H1 (cell line): ENCODE results near the gene SLC1A2. TPM values are rescaled to one million over a fixed set of nuclear protein-coding genes. Genes with fewer than 3 reads are reported as not detected.

Source experiments
- CTCF ChIA-PET: fragments of 300-600 bp; sonication (Branson Sonifier 250); formaldehyde crosslinking; loops from one replicate; lab custom pipeline; 2021; ENCODE audit not compliant: partially characterized antibody; lab: Charles Lee
- POLR2A ChIA-PET: fragments of 300-600 bp; sonication (Branson Sonifier 250); formaldehyde crosslinking; loops from one replicate; lab custom pipeline; 2021; ENCODE audit warnings: inconsistent platforms; ENCODE audit not compliant: partially characterized antibody; lab: Charles Lee
- DNase-seq, 2 experiments: peaks; one replicate each; pipeline versions ENCODE4 v3.0.0 to v3.0.0-alpha.2; 2010 to 2022; ENCODE audit warnings: low spot score in 2 of 2, low read depth in 1 of 2, mixed read lengths in 1 of 2
- FAIRE-seq: peaks from 2 replicates; lab custom pipeline; 2011; peaks lifted over from hg19 to GRCh38; lab: Jason Lieb, UNC
- H2AFZ ChIP-seq: 2 replicates; pipeline ENCODE4 v1.8.1; 2012; ENCODE audit warnings: low read length, inconsistent platforms
- H2AK5ac ChIP-seq: 2 replicates; pipeline ENCODE4 v1.6.1; 2013; ENCODE audit warnings: low read depth, low read length
- H2BK120ac ChIP-seq: replicated peaks from 2 replicates; pipeline ENCODE3; 2013; ENCODE audit warnings: low read depth, low read length, inconsistent platforms
- H2BK12ac ChIP-seq: 2 replicates; pipeline ENCODE4 v1.6.1; 2013; ENCODE audit warnings: low read depth, low read length
- H2BK15ac ChIP-seq: 2 replicates; pipeline ENCODE4 v1.6.1; 2013; ENCODE audit warnings: low read length
- H2BK20ac ChIP-seq: 2 replicates; pipeline ENCODE4 v1.6.1; 2013; ENCODE audit warnings: low read length
- H2BK5ac ChIP-seq: 2 replicates; pipeline ENCODE4 v1.6.1; 2013; ENCODE audit warnings: low read depth, low read length
- H3K14ac ChIP-seq: 2 replicates; pipeline ENCODE4 v1.6.1; 2013; ENCODE audit warnings: inconsistent platforms; ENCODE audit not compliant: insufficient read length
- H3K18ac ChIP-seq: 2 replicates; pipeline ENCODE4 v1.6.1; 2013; ENCODE audit warnings: low read length; ENCODE audit errors: extremely low read depth
- H3K23ac ChIP-seq: 2 replicates; pipeline ENCODE4 v1.6.1; 2013; ENCODE audit warnings: inconsistent platforms; ENCODE audit not compliant: insufficient read length
- H3K23me2 ChIP-seq: 2 replicates; pipeline ENCODE4 v1.6.1; 2013; ENCODE audit warnings: low read depth, low read length
- H3K27ac ChIP-seq: 2 replicates; pipeline ENCODE4 v1.6.1; 2011; ENCODE audit warnings: low read depth, low read length, inconsistent platforms
- H3K27me3 ChIP-seq, 4 experiments: replicated peaks in 1 of 4; 1 replicate in 1 of 4; 2 replicates in 3 of 4; pipeline versions ENCODE4 v1.6.1 to v1.8.1; 2011 to 2013; ENCODE audit warnings: low read length in 3 of 4, mild to moderate bottlenecking in 3 of 4, inconsistent platforms in 2 of 4, mixed read lengths in 2 of 4, moderate library complexity in 1 of 4; ENCODE audit not compliant: control insufficient read depth in 3 of 4, insufficient read depth in 3 of 4; ENCODE audit errors: extremely low read depth in 1 of 4
- H3K36me3 ChIP-seq, 4 experiments: 2 replicates each; pipeline versions ENCODE4 v1.6.1 to v1.8.1; 2011 to 2013; ENCODE audit warnings: mild to moderate bottlenecking in 4 of 4, low read length in 3 of 4, moderate library complexity in 2 of 4, control low read depth in 1 of 4, inconsistent platforms in 1 of 4; ENCODE audit not compliant: insufficient read depth in 4 of 4, control insufficient read depth in 2 of 4
- H3K4ac ChIP-seq: replicated peaks from 2 replicates; pipeline ENCODE3; 2013; ENCODE audit warnings: low read length, low read depth, mixed read lengths, inconsistent platforms; ENCODE audit not compliant: insufficient read length
- H3K4me1 ChIP-seq, 4 experiments: replicated peaks in 1 of 4; 1 replicate in 1 of 4; 2 replicates in 3 of 4; pipeline versions ENCODE4 v1.6.1 to v1.8.1; 2011 to 2013; ENCODE audit warnings: low read length in 3 of 4, inconsistent platforms in 2 of 4, mixed read lengths in 1 of 4; ENCODE audit not compliant: insufficient read depth in 4 of 4, control insufficient read depth in 3 of 4
- H3K4me2 ChIP-seq, 2 experiments: 2 replicates each; pipeline versions ENCODE4 v1.6.1 to v1.8.1; 2011 to 2013; ENCODE audit warnings: low read depth in 2 of 2, low read length in 2 of 2, control low read depth in 1 of 2, inconsistent platforms in 1 of 2, mild to moderate bottlenecking in 1 of 2; ENCODE audit not compliant: insufficient read depth in 1 of 2
- H3K4me3 ChIP-seq, 4 experiments: fragments of 200-600, 300-600 bp in 1 of 4; sonication (generic), shearing (Covaris generic), sonication (Bioruptor Twin) in 1 of 4; 2 replicates each; pipeline versions ENCODE4 v1.5.1 to v1.8.1; 2011 to 2016; ENCODE audit warnings: low read length in 4 of 4, low read depth in 3 of 4, control low read depth in 2 of 4, inconsistent platforms in 2 of 4, mild to moderate bottlenecking in 2 of 4, mixed read lengths in 1 of 4, moderate library complexity in 1 of 4; ENCODE audit not compliant: insufficient read depth in 2 of 4; ENCODE audit errors: extremely low read depth in 1 of 4
- H3K56ac ChIP-seq: replicated peaks from 2 replicates; pipeline ENCODE3; 2013; ENCODE audit warnings: low read depth, mild to moderate bottlenecking, mixed read lengths, low read length, inconsistent platforms; ENCODE audit not compliant: insufficient read length
- H3K79me1 ChIP-seq: 2 replicates; pipeline ENCODE4 v1.6.1; 2013; ENCODE audit warnings: low read depth, low read length, control low read depth
- H3K79me2 ChIP-seq, 2 experiments: 2 replicates each; pipeline versions ENCODE4 v1.6.1 to v1.8.1; 2012 to 2013; ENCODE audit warnings: low read length in 2 of 2, mild to moderate bottlenecking in 2 of 2, inconsistent platforms in 1 of 2; ENCODE audit not compliant: insufficient read depth in 2 of 2, control insufficient read depth in 1 of 2
- H3K9ac ChIP-seq, 4 experiments: replicated peaks in 1 of 4; 1 replicate in 1 of 4; 2 replicates in 3 of 4; pipeline versions ENCODE4 v1.6.1 to v1.8.1; 2011 to 2013; ENCODE audit warnings: low read depth in 3 of 4, low read length in 3 of 4, control low read depth in 2 of 4, mild to moderate bottlenecking in 2 of 4, moderate library complexity in 2 of 4, inconsistent platforms in 1 of 4; ENCODE audit errors: extremely low read depth in 1 of 4
- H3K9me3 ChIP-seq, 2 experiments: 2 replicates each; pipeline versions ENCODE4 v1.6.1 to v1.8.1; 2012 to 2013; ENCODE audit warnings: mild to moderate bottlenecking in 2 of 2, moderate library complexity in 2 of 2, control low read depth in 1 of 2, inconsistent platforms in 1 of 2, low read depth in 1 of 2, low read length in 1 of 2, mixed read lengths in 1 of 2; ENCODE audit not compliant: insufficient read depth in 2 of 2
- H4K20me1 ChIP-seq, 2 experiments: replicated peaks in 1 of 2; 2 replicates each; pipeline versions ENCODE3 to v1.8.1; 2011 to 2013; ENCODE audit warnings: inconsistent platforms in 2 of 2, low read length in 2 of 2, mild to moderate bottlenecking in 1 of 2; ENCODE audit not compliant: insufficient read depth in 2 of 2, control insufficient read depth in 1 of 2
- H4K5ac ChIP-seq: 2 replicates; pipeline ENCODE4 v1.6.1; 2013; ENCODE audit warnings: low read length, low read depth, mixed read lengths, inconsistent platforms; ENCODE audit not compliant: insufficient read length
- H4K8ac ChIP-seq: 2 replicates; pipeline ENCODE4 v1.8.0; 2013; ENCODE audit warnings: mild to moderate bottlenecking, moderate library complexity, low read length, inconsistent platforms; ENCODE audit not compliant: insufficient read depth; ENCODE audit errors: extremely low read depth
- H4K91ac ChIP-seq: replicated peaks from 2 replicates; pipeline ENCODE3; 2013; ENCODE audit warnings: low read length, mixed read lengths, inconsistent platforms; ENCODE audit not compliant: insufficient read length
- BCL11A ChIP-seq, 2 experiments: IDR thresholded peaks; one replicate each; pipeline ENCODE4 v1.6.1; 2011; ENCODE audit warnings: low read depth in 2 of 2, low read length in 2 of 2, mild to moderate bottlenecking in 2 of 2
- CHD1 ChIP-seq: IDR thresholded peaks from 2 replicates; pipeline ENCODE4 v1.6.1; 2012; ENCODE audit warnings: low read depth, low read length, improper control_type of control experiment
- EZH2 ChIP-seq: fragments of 200-600 bp; sonication (generic); IDR thresholded peaks from 2 replicates; pipeline ENCODE4 v1.7.1; 2012; ENCODE audit warnings: low read depth, mild to moderate bottlenecking, moderate library complexity, low read length, inconsistent platforms; ENCODE audit not compliant: severe bottlenecking
- FOSL1 ChIP-seq: IDR thresholded peaks from 2 replicates; pipeline ENCODE4 v1.6.1; 2011; ENCODE audit warnings: mild to moderate bottlenecking, low read depth, low read length, moderate library complexity; ENCODE audit not compliant: insufficient read depth
- NRF1 ChIP-seq: IDR thresholded peaks from 2 replicates; pipeline ENCODE4 v1.6.1; 2011; ENCODE audit warnings: mild to moderate bottlenecking, low read depth, low read length, improper control_type of control experiment
- POLR2A ChIP-seq, 2 experiments: IDR thresholded peaks; 1 replicate in 1 of 2; 2 replicates in 1 of 2; pipeline ENCODE4 v1.6.1; 2011; ENCODE audit warnings: low read depth in 2 of 2, low read length in 2 of 2, mild to moderate bottlenecking in 2 of 2; ENCODE audit errors: control extremely low read depth in 1 of 2
- POU5F1 ChIP-seq: IDR thresholded peaks from 2 replicates; pipeline ENCODE4 v1.6.1; 2011; ENCODE audit warnings: low read depth, mild to moderate bottlenecking, low read length, moderate library complexity
- RBBP5 ChIP-seq: IDR thresholded peaks from 2 replicates; pipeline ENCODE4 v1.7.1; 2012; ENCODE audit warnings: low read depth, mild to moderate bottlenecking, inconsistent platforms, low read length, moderate library complexity, borderline replicate concordance
- RNF2 ChIP-seq: fragments of 200-900, 300-1000 bp; sonication (generic); IDR thresholded peaks from 2 replicates; pipeline ENCODE4 v1.7.1; 2016; ENCODE audit warnings: borderline replicate concordance, low read depth, mild to moderate bottlenecking, antibody characterized with exemption, low read length; ENCODE audit not compliant: poor library complexity, severe bottlenecking; ENCODE audit errors: missing control alignments
- TAF1 ChIP-seq: IDR thresholded peaks from 2 replicates; pipeline ENCODE4 v1.6.1; 2011; ENCODE audit warnings: mild to moderate bottlenecking, low read depth, low read length
- WGBS, 2 experiments: shearing (Covaris generic) in 1 of 2; methylation state at CpG; one replicate each; pipeline versions ENCODE4 v1.1.6 to v1.1.7; 2013 to 2015; ENCODE audit warnings: low lambda C conversion rate in 2 of 2, mixed read lengths in 2 of 2, inconsistent platforms in 1 of 2, low coverage in 1 of 2, missing lambda C conversion rate in 1 of 2; ENCODE audit not compliant: insufficient replicate concordance in 2 of 2, insufficient coverage in 1 of 2, insufficient read length in 1 of 2; ENCODE audit errors: extremely low coverage in 1 of 2, missing lambda C conversion rate in 1 of 2; 5-methylcytosine and 5-hydroxymethylcytosine counted together
- polyA plus RNA-seq, 7 experiments: library from polyadenylated mRNA; depleted of rRNA in 3 of 7; stranded (reverse) in 5 of 7; unstranded in 2 of 7; fragments of >200 nt in 5 of 7; fragments of 200-250 nt in 2 of 7; gene quantifications; 1 replicate in 5 of 7; 2 replicates in 1 of 7; 4 replicates in 1 of 7; pipeline versions ENCODE4 v1.2.1 to v1.2.3, GENCODE V29; 2011 to 2013; ENCODE audit warnings: missing spikeins in 2 of 7, mixed read lengths in 2 of 7
- total RNA-seq: library from RNA; stranded (reverse); fragmentation: NEBNext Ultra II Directional; extraction: Animal tissue kit (Norgen Biotek cat#: 25700); gene quantifications from 2 replicates; pipeline ENCODE4 v1.2.1, GENCODE V29; 2021

SLC1A2 gene
- total and polyA plus RNA-seq, 2 of the 8 experiments (the other 6 are each of a cell fraction or from before 2014, with no cell fraction given), result 0.57 to 1.2 TPM

DNA sequence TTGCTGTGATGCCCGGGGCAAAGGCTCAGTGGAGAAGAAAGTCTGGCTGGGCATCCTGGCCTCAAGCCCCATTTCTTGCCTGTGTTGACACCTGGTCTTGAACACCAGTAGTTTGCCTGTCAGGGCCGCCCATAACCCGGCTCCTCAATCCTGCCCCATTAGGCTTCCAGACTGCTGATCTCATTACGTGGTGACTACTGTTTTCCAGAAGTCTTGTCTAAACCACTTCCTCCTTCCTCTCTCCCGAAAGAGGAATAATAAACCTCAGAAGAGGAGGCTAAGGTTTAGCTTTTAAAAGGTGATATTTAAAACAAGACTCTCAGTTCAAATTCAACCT lies 182.7 kb downstream of the SLC1A2 start:
- FAIRE-seq (no peak), DNase-seq (no peak)
- H3K4me1 ChIP-seq, result peaks cover 0 to 2% (median 2%) of the 10 kb centered on the region in 4 experiments; a peak in 4 of 7 replicates
- no peaks in the 10 kb centered on the region; a peak in 2 of 7 replicates for H3K27me3 ChIP-seq
- H3K27ac ChIP-seq, result no peak overlapping the region
- H3K56ac ChIP-seq, result no peak overlapping the region
- no peak for TF ChIP-seq POLR2A (IDR thresholded peaks at IDR 0.05; ENCODE audit: control extremely low read depth in 1 of 2, low read depth in 2 of 2, low read length in 2 of 2)
- TF ChIP-seq POU5F1, result no peak
- TF ChIP-seq TAF1, result no peak
- no peak for TF ChIP-seq BCL11A (IDR thresholded peaks at IDR 0.05; ENCODE audit: low read depth in 2 of 2, low read length in 2 of 2)
- TF ChIP-seq CHD1, result no peak
- TF ChIP-seq RNF2, result no peak
- TF ChIP-seq NRF1, result no peak
- no peak for TF ChIP-seq RBBP5
- no peak for TF ChIP-seq FOSL1
- no peak for TF ChIP-seq EZH2
- peak overlapping the region; percentile 51 for H4K91ac ChIP-seq
- H2BK15ac ChIP-seq, result no peak overlapping the region
- ChIA-PET CTCF (interaction anchor here (0.6 to 1.5 kb wide), 5 partner anchors 12 to 310 kb away, joined by 3 to 5 read pairs (median 3); no protein-coding TSS in a partner anchor), POLR2A (no interaction called here)
- no peak overlapping the region for H3K14ac ChIP-seq
- no peak overlapping the region for H3K9ac ChIP-seq
- H3K4me3 ChIP-seq, result no peak overlapping the region
- no peak overlapping the region for H3K4me2 ChIP-seq
- no peak overlapping the region for H2AK5ac ChIP-seq
- H3K79me1 ChIP-seq, result no peaks in the 10 kb centered on the region
- H2AFZ ChIP-seq, result no peak overlapping the region
- no peak overlapping the region for H4K8ac ChIP-seq
- no peaks in the 10 kb centered on the region for H3K79me2 ChIP-seq
- H3K23me2 ChIP-seq, result no peaks in the 10 kb centered on the region
- H4K20me1 ChIP-seq, result no peaks in the 10 kb centered on the region
- H2BK20ac ChIP-seq, result no peak overlapping the region
- no peaks in the 10 kb centered on the region for H3K36me3 ChIP-seq
- H3K9me3 ChIP-seq, result no peaks in the 10 kb centered on the region
- no peak overlapping the region for H4K5ac ChIP-seq
- 92% methylated on average over 5 of the region's 5 CpGs; no CpG with 5 or more reads in 1 of the 2 experiments for WGBS, 2 experiments
- no peak overlapping the region for H2BK5ac ChIP-seq
- H3K18ac ChIP-seq, result no peak overlapping the region
- H3K23ac ChIP-seq, result no peak overlapping the region
- H2BK12ac ChIP-seq, result no peak overlapping the region
- H3K4ac ChIP-seq, result no peak overlapping the region
- no peak overlapping the region for H2BK120ac ChIP-seq
